Stimulated activated CD8-positive, alpha-beta memory T cell treated with anti-CD3 and anti-CD28 coated beads, Interleukin-15, amount 100 ng/mL, for 24 hours (primary cell): ENCODE measurements around the gene COMTD1.

Experiments
- DNase-seq: peaks from one replicate; pipeline ENCODE4 v3.0.0-alpha.2; 2020; ENCODE audit warnings: low read depth

COMTD1 gene

GRCh38 chr10:75235375-75236177 lies at the start of gene COMTD1:
Gene COMTD1, minus strand, starts transcription at chr10:75235957. Its CDS starts 29 bp downstream, at chr10:75235928.
- peak; percentile 90 for DNase-seq

DNA sequence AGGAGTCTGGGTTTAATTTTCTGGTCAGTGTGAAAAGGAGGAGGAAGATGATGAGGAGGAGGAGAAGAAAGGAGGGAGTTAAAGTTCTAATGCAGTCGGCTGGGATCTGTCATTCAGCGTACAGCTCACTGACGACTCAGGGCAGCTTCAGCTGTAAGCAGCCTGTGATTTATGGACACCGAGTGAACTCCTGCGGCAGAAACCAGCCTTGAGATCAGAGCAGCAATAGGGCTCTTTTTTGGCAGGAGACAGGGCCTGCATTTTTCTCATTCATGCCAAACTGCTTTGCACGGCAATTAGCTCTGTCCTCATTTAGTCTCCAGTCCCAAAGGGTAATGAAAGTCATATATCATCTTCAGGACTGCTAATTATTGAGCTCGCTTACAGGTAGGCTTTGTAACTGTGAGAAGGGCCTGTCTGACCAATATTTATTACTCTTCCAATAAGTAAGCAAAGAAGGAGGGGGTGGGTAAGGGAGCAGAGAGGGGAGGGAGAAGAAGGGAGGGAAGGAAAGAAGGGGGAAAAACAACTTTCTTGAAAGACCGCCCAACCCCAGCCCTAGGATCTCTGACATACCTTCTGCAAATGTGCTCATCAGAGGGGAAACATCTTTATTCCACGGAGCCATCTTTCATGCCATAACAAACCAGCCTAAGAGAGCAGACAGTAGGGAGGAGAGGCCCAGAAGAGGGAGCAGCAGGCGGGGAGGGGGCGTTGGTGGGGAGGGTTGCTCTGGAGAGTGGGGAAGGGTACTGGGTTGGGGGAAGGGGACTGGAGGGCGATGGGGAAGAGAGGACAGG lies 48.1 kb upstream of the COMTD1 start:
- no peak for DNase-seq

- DNase-seq = no peak
These were observed 47.4 kb upstream of the COMTD1 start for GRCh38 chr10:75283078-75283670.

DNA sequence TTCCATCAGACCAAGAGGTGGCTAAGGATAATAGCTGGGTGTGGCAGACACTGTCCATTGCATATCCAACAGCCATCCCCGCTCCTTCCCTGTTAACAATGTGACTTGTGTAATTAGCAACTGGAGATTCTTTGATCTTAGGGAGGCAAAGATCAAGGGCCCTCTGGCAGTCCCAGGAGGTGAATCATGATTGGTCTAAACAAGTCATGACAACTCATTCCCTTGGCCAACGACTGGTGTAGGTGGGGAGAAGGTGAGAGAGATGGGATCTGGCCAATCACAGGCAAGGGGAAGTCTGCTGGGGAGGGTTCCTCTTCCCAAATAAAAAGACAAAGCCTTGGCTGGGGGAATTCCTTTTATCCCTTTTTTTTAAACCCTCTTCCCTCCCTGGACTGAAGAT lies 46.2 kb upstream of the COMTD1 start:
- DNase-seq = no peak

DNA sequence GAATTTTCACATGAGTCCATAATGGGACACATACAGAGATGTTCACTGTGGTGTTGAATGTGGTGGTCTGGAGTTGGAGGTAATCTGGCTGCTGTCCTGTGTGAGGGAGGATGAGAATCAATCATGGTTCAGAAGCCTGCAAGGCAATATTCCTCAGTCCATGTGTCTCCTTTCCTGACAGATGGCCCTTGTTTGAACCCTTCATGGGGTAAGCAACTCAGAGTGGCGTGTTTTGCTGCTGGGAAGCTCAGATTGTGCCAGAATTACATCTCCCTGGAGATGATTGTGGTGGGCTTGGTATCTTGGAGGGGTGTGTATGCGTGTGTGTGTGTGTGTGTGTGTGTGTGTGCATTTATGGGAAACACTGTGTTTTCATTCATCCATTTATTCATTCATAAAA lies 44.5 kb upstream of the COMTD1 start:
- no peak for DNase-seq

GRCh38 chr10:75276069-75276872 lies 40.5 kb upstream of the COMTD1 start:
- no peak for DNase-seq

DNA sequence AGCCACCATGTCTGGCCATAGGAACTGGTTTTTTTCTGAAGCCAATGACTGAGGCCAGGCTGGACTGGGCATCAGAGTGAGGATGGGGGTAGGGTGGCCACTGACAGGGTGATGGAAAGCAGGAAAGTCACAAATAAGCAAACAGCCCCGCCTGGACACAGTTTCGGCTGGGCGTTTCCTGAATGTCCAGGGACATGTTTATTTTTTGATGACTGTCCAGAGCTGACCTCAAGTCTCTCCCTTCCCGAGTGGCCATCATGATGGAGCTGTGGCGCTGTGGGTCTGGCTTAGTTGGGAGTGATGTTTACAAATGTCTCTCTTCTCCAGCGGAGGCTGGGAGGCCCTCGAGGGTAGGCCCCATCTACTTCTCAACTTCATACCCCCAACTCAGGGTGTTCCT lies 37.1 kb upstream of the COMTD1 start:
- DNase-seq = no peak

DNA sequence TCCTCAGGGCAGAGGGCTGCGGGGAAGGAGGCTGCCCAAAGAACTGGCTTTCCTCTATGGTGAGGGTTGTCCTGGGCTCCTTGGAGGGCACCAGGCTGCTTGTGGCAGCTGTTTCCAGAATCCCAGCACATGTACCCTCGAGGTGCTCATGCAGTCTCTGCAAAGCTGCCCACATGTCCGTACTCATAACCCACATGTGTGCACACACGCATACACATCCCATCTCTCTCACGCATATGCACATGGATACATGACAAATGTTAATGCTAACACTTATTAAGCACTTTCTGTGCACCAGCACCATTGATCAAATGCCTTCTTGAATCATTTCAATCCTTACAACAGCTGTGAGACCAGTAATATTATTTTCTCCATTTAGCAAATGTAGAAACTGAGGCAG lies 36.3 kb upstream of the COMTD1 start:
- DNase-seq = no peak

DNA sequence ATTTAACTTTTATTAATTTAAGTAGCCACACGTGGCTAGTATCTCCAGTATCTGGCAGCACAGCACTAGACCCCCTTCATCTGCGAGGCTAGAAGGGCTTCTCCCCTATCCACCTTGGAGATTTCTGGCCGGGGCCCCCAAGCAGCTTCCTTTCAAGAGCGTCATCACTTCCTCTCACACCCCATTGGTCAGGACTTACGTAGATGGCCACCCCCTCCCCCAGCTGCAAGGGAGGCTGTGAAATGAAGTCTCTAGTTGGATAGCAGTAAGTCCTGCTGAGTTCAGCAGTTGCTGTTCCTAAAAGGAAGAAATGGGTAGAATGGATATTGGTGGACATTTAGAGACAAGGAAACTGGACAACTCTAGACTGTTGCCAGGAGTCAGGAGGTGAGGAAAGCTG lies 33.8 kb upstream of the COMTD1 start:
- DNase-seq = no peak

- DNase-seq = no peak
These were observed 31.2 kb upstream of the COMTD1 start for GRCh38 chr10:75266945-75267344.

GRCh38 chr10:75265856-75266255 lies 30.1 kb upstream of the COMTD1 start:
- DNase-seq = no peak

DNA sequence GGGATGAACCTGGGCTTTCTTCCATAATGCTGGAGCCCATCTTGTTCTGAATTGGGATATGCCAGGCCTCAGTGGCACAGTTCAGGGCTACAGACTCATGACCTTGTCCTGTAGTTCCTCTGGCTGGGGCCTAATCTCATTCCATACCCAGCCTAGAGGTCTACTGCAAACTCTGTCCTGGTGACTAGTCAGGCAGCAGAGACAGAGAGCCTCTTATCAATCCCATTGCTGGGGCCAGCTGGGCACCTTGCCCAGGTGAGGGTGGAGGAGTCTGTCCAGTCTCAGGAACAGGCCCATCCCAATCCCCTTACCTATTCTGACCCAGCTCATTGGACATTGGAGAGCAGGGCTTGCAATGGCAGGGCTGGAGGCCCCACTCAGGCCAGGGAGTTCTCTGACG lies 28.0 kb upstream of the COMTD1 start:
- DNase-seq = no peak

DNA sequence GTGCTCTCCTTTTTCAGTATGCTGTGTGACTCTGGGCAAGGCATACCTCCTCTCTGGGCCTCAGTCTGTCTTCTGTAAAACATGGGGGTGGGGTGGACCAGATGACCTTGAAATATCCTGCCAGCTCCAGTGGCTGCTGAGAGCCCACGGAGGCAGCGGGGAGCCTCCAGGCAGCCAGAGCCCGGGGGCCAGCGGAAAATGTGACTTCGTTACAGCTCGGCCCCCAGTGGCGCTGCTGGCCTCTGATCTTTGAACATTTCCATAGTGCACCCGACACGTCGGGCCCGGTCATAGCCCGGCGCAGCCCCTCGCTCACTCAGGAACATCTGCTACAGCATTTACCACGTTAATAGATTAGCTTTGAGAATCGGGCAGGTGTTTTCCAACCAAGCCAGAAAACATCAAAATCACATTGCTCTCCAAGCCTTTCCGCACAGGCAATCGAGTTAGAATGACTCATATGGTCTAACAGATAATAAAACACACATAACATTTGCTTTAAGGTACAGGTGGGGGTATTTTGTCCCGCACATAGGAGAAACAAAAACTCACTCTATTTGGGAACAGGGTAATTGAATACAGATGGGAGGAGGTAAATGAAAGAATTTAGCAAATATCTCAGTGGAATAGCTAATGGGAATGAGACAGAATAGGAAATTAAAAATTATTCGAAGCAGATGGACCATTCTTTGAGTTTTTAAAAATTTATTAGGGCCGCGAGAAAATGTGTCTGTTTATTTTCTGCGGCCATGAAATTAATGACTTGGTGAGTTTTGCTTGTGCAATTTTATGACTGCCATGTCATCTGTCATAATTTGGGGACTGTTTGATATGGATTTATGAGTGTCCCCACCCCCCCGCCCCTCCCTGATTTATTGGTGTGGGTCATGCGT lies 26.3 kb upstream of the COMTD1 start:
- no peak for DNase-seq

GRCh38 chr10:75260990-75261389 lies 25.2 kb upstream of the COMTD1 start:
- no peak for DNase-seq

- no peak for DNase-seq
These were observed 19.0 kb upstream of the COMTD1 start for GRCh38 chr10:75254739-75255138.

GRCh38 chr10:75253281-75254220 lies 17.8 kb upstream of the COMTD1 start:
- DNase-seq = no peak

- DNase-seq = no peak
These were observed 15.2 kb upstream of the COMTD1 start for GRCh38 chr10:75250934-75251333.

GRCh38 chr10:75247797-75248196 lies 12.0 kb upstream of the COMTD1 start:
- no peak for DNase-seq

GRCh38 chr10:75246506-75246905 lies 10.7 kb upstream of the COMTD1 start:
- DNase-seq = no peak
